Stimulated activated CD4-positive, alpha-beta T cell treated with anti-CD3 and anti-CD28 coated beads, Interleukin-1b, Interleukin-23, amount 100 ng/mL, for 24 hours (primary cell): Measurements from ENCODE around the gene AXIN1.

Experiments used
- DNase-seq, 4 experiments: peaks; one replicate each; pipeline ENCODE4 v3.0.0-alpha.2; 2020; ENCODE audit warnings: low read depth in 4 of 4, low spot score in 1 of 4

Gene AXIN1

GRCh38 chr16:243348-243747 is 109.2 kb downstream of the AXIN1 start:
- DNase-seq = no peak

GRCh38 chr16:242281-242680 is 110.2 kb downstream of the AXIN1 start:
- DNase-seq = no peak

DNA sequence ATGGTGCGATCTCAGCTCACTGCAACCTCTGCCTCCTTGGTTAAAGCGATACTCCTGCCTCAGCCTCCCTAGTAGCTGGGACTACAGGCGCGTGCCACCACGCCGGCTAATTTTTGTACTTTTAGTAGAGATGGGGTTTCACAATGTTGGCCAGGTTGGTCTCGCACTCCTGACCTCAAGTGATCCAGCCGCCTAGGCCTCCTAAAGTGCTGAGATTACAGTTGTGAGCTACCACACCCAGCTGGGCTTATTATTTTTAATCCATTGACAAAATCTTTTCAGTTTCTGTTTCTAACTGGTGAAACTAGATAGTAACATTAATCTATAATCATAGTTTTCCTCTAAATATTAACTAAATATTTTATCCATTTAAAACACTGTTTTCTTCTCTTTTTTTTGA is 112.0 kb downstream of the AXIN1 start:
- DNase-seq = no peak

- DNase-seq = no peak
Observed at GRCh38 chr16:239948-240277, 112.6 kb downstream of the AXIN1 start.
